Chondrocyte (in vitro differentiated cells): ENCODE results near the gene NR6A1. TPM values are rescaled to one million over a fixed set of nuclear protein-coding genes. Genes with fewer than 3 reads are reported as not detected.
A peak's percentile ranks its signal among the peaks of the same experiment; 100 is the strongest.

Experiments
- DNase-seq: peaks from one replicate; pipeline ENCODE4 v3.0.0; 2021; ENCODE audit warnings: mixed read lengths, low spot score
- H3K27ac Mint-ChIP-seq: one replicate; pipeline ENCODE4 v1.8.0; 2021; ENCODE audit warnings: mild to moderate bottlenecking, moderate library complexity, mixed read lengths; ENCODE audit not compliant: unreplicated experiment
- H3K27me3 Mint-ChIP-seq: 2 replicates; pipeline ENCODE4 v1.8.0; 2021; ENCODE audit warnings: low read depth, mixed read lengths
- H3K36me3 Mint-ChIP-seq: 2 replicates; pipeline ENCODE4 v1.8.0; 2021; ENCODE audit warnings: low read depth, mixed read lengths
- H3K4me1 Mint-ChIP-seq: 2 replicates; pipeline ENCODE4 v1.8.0; 2021; ENCODE audit warnings: low read depth, mild to moderate bottlenecking, mixed read lengths
- H3K4me3 Mint-ChIP-seq: one replicate; pipeline ENCODE4 v1.8.0; 2021; ENCODE audit warnings: mild to moderate bottlenecking, moderate library complexity, mixed read lengths; ENCODE audit not compliant: unreplicated experiment
- H3K9me3 Mint-ChIP-seq: 2 replicates; pipeline ENCODE4 v1.8.0; 2021; ENCODE audit warnings: low read depth, mixed read lengths
- CTCF ChIP-seq: fragments of 200-600 bp; sonication (generic); IDR thresholded peaks from 2 replicates; pipeline ENCODE4 v1.5.0; 2021; ENCODE audit warnings: antibody characterized with exemption, mild to moderate bottlenecking, moderate library complexity
- total RNA-seq: library from RNA; stranded (reverse); gene quantifications from 3 replicates; pipeline ENCODE4 v1.2.1, GENCODE V29; 2021

NR6A1 gene
- total RNA-seq, 1 donor from 2014 or later: 0.77 TPM

DNA sequence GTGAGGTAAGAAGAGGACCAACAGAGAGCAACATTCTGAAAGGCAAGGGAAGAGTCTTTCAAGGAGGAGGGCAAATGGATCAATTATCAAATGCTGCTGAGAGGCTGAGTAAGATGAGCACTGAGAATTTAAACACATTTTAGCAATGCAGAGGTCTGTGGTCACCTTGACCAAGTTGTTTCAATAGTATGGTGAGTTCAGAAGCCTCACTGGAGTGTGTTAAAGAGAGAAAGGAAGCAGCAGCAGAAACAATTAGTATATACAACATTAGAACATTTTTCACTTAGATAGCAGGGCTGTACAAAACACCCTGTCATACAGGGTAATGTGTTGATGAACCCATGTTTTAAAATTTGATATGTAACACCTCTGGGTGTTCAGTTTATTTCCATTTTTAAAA, 131.5 kb downstream of the NR6A1 start:
- H3K4me1 Mint-ChIP-seq: no peaks in the 10 kb centered on the region
- DNase-seq: no peak
- H3K4me3 Mint-ChIP-seq: no peak overlapping the region
- H3K9me3 Mint-ChIP-seq: no peaks in the 10 kb centered on the region
- H3K36me3 Mint-ChIP-seq: no peaks in the 10 kb centered on the region
- no peaks in the 10 kb centered on the region for H3K27me3 Mint-ChIP-seq
- TF ChIP-seq CTCF: no peak
- H3K27ac Mint-ChIP-seq: no peak overlapping the region

- peaks cover 9% of the 10 kb centered on the region for H3K4me1 Mint-ChIP-seq
- TF ChIP-seq CTCF: no peak
- H3K9me3 Mint-ChIP-seq: no peaks in the 10 kb centered on the region
- H3K27me3 Mint-ChIP-seq: no peaks in the 10 kb centered on the region
- H3K4me3 Mint-ChIP-seq: no peak overlapping the region
- H3K36me3 Mint-ChIP-seq: no peaks in the 10 kb centered on the region
- no peak for DNase-seq
- no peak overlapping the region for H3K27ac Mint-ChIP-seq
These were observed 135.8 kb downstream of the NR6A1 start for GRCh38 chr9:124635285-124635684.

DNA sequence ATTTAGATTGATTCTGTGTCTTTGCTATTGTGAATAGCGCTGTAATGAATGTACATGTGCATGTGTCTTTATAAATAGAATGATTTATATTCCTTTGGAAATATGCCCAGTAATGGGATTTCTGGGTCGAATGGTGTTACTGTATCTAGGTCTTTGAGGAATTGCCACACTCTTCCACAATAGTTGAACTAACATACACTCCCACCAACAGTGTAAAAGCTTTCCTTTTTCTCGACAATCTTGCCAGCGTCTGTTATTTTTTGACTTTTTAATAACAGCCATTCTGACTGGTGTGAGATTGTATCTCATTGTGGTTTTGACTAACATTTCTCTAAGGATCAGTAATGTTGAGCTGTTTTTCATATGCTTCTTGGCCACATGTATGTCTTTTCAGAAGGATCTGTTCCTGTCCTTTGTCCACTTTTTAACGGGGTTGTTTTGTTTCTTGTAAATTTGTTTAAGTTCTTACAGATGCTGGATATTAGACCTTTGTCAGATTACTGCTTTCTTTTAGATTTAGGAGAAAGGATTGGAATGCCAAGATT, 139.0 kb downstream of the NR6A1 start:
- peak overlapping the region; percentile 8 for H3K27ac Mint-ChIP-seq
- no peaks in the 10 kb centered on the region for H3K9me3 Mint-ChIP-seq
- no peaks in the 10 kb centered on the region for H3K36me3 Mint-ChIP-seq
- H3K4me1 Mint-ChIP-seq: peaks cover 16% of the 10 kb centered on the region
- no peaks in the 10 kb centered on the region for H3K27me3 Mint-ChIP-seq
- no peak for DNase-seq
- no peak overlapping the region for H3K4me3 Mint-ChIP-seq
- TF ChIP-seq CTCF: no peak

- Mint-ChIP-seq H3K9me3 (no peaks in the 10 kb centered on the region), H3K27me3 (no peaks in the 10 kb centered on the region), H3K4me1 (peaks cover 16% of the 10 kb centered on the region), H3K36me3 (no peaks in the 10 kb centered on the region), H3K27ac (no peak overlapping the region), H3K4me3 (no peak overlapping the region)
- DNase-seq: no peak
- no peak for TF ChIP-seq CTCF
These were observed 139.8 kb downstream of the NR6A1 start for GRCh38 chr9:124631326-124631725.

DNA sequence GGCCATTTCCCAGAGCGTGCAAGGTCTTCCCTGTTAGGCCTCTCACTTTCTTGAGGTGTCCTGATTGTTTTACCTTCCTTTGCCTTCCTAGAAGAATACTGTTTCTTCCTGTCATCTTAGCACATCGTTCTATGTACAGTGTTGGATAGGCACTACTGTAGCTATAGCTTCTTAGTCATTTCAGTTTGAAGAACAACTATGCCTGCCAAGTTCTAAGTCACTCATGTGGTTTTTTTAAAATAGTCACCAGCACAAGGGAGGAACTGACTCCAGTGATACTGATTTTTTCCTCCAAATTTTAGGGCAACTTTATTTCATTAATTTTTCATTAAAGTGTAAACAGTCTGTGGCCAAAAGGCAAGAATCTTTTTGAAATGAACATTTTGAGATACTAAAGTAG, 141.5 kb downstream of the NR6A1 start:
- Mint-ChIP-seq H3K4me3 (no peak overlapping the region), H3K27me3 (no peaks in the 10 kb centered on the region), H3K27ac (no peak overlapping the region), H3K9me3 (no peaks in the 10 kb centered on the region), H3K36me3 (no peaks in the 10 kb centered on the region), H3K4me1 (peaks cover 25% of the 10 kb centered on the region)
- TF ChIP-seq CTCF: no peak
- no peak for DNase-seq
